Omental fat pad (tissue), 4 donors: ENCODE data around the gene SLC30A3. TPM values are rescaled to one million over a fixed set of nuclear protein-coding genes. Genes with fewer than 3 reads are reported as not detected.

ENCODE experiments used
- ATAC-seq: fragments of 150-250 bp; one replicate; pipeline ENCODE4 v1.9.1; 2016; ENCODE audit warnings: mild to moderate bottlenecking, moderate library complexity; ENCODE audit not compliant: low FRiP score
- DNase-seq: peaks from one replicate; pipeline ENCODE4 v3.0.0-alpha.2; 2019; ENCODE audit warnings: low spot score
- CTCF ChIP-seq, 3 donors: fragments of 450-650 bp; IDR thresholded peaks; one replicate each; pipeline ENCODE4 v1.5.1; 2016 to 2017; ENCODE audit warnings: antibody characterized with exemption in 3 of 3, mild to moderate bottlenecking in 3 of 3, moderate library complexity in 2 of 3
- total RNA-seq, 4 donors: library from RNA; depleted of rRNA; stranded (reverse); fragments of >200 nt; gene quantifications; one replicate each; pipeline ENCODE4 v1.1.0, GENCODE V29; 2016

SLC30A3 gene
- total RNA-seq, 4 donors from 2014 or later = not detected

- ATAC-seq (no peak), DNase-seq (no peak)
- no peak for TF ChIP-seq CTCF (IDR thresholded peaks at IDR 0.05)
Measured at GRCh38 chr2:27242614-27242951, 20.3 kb downstream of the SLC30A3 start.

- DNase-seq (no peak), ATAC-seq (no peak)
- TF ChIP-seq CTCF (IDR thresholded peaks at IDR 0.05) = no peak
Measured at GRCh38 chr2:27241761-27242613, 20.9 kb downstream of the SLC30A3 start.

- DNase-seq (no peak), ATAC-seq (no peak)
- no peak for TF ChIP-seq CTCF (IDR thresholded peaks at IDR 0.05)
Measured at GRCh38 chr2:27240406-27240805, 22.4 kb downstream of the SLC30A3 start.

- TF ChIP-seq CTCF (IDR thresholded peaks at IDR 0.05) = no peak
- DNase-seq (no peak), ATAC-seq (no peak)
Measured at GRCh38 chr2:27238976-27239375, 23.9 kb downstream of the SLC30A3 start.

GRCh38 chr2:27237341-27237945 lies 25.4 kb downstream of the SLC30A3 start:
- ATAC-seq = no peak
- DNase-seq = no peak
- no peak for TF ChIP-seq CTCF (IDR thresholded peaks at IDR 0.05)

- no peak for TF ChIP-seq CTCF (IDR thresholded peaks at IDR 0.05)
- DNase-seq (no peak), ATAC-seq (no peak)
Measured at GRCh38 chr2:27236626-27237025, 26.2 kb downstream of the SLC30A3 start.

- no peak for DNase-seq
- no peak for TF ChIP-seq CTCF (IDR thresholded peaks at IDR 0.05)
- ATAC-seq = no peak
Measured at GRCh38 chr2:27236136-27236535, 26.7 kb downstream of the SLC30A3 start.
